K562 (cell line): ENCODE measurements around the gene CRKL. TPM values are rescaled to one million over a fixed set of nuclear protein-coding genes. Genes with fewer than 3 reads are reported as not detected.

Experiments
- CEBPZ ChIP-seq: fragments of 150-350 bp; IDR thresholded peaks from 2 replicates; pipeline ENCODE4 v1.6.1; 2014; ENCODE audit warnings: low read depth, mild to moderate bottlenecking, low read length, borderline replicate concordance
- CGGBP1 ChIP-seq: fragments of 250-450 bp; sonication (Bioruptor Pico); IDR thresholded peaks from 2 replicates; pipeline ENCODE4 v1.9.0; 2021; ENCODE audit warnings: mild to moderate bottlenecking
- CHD2 ChIP-seq: IDR thresholded peaks from 2 replicates; pipeline ENCODE4 v1.6.1; 2011; ENCODE audit warnings: low read depth, low read length
- L3MBTL2 ChIP-seq: fragments of 450-650 bp; IDR thresholded peaks from 2 replicates; pipeline ENCODE4 v1.6.1; 2016; ENCODE audit warnings: mild to moderate bottlenecking, moderate library complexity
- MCM5 ChIP-seq: fragments of 450-650 bp; IDR thresholded peaks from 2 replicates; pipeline ENCODE4 v1.6.1; 2016; ENCODE audit warnings: low read depth
- MCM7 ChIP-seq, 2 experiments: fragments of 450-650 bp; IDR thresholded peaks; 2 replicates each; pipeline ENCODE4 v1.6.1; 2016 to 2018
- MGA ChIP-seq: fragments of 450-650 bp; IDR thresholded peaks from 2 replicates; pipeline ENCODE4 v1.6.1; 2016; ENCODE audit warnings: mild to moderate bottlenecking, moderate library complexity
- MTF1 ChIP-seq: fragments of 250-450 bp; sonication (Bioruptor Pico); IDR thresholded peaks from 2 replicates; pipeline ENCODE4 v1.9.0; 2021; ENCODE audit warnings: moderate library complexity, mild to moderate bottlenecking, inconsistent platforms, borderline replicate concordance
- PYGO2 ChIP-seq: fragments of 450-650 bp; IDR thresholded peaks from 2 replicates; pipeline ENCODE4 v1.6.1; 2016; ENCODE audit warnings: mild to moderate bottlenecking, missing genetic modification characterization, moderate library complexity, missing compliant biosample characterization
- SPI1 ChIP-seq: IDR thresholded peaks from 2 replicates; pipeline ENCODE4 v1.6.1; 2011; ENCODE audit warnings: low read depth, low read length, control low read depth, borderline replicate concordance
- ZNF311 ChIP-seq: fragments of 250-450 bp; sonication (Bioruptor Pico); IDR thresholded peaks from 2 replicates; pipeline ENCODE4 v1.4.0; 2020; ENCODE audit warnings: mild to moderate bottlenecking, moderate library complexity
- polyA plus RNA-seq, 8 experiments: library from polyadenylated mRNA; depleted of rRNA in 4 of 8; stranded (reverse) in 5 of 8; unstranded in 3 of 8; fragments of >200 nt; fragmentation: Nextera tagmentation in 2 of 8; fragmentation: Illumina TruSeq in 1 of 8; extraction: Ambion mirVana in 2 of 8; extraction: Trizol in 1 of 8; gene quantifications; 2 replicates each; pipeline versions ENCODE4 v1.2.1 to v1.2.3, GENCODE V29; 2011 to 2014; ENCODE audit warnings: inconsistent platforms in 1 of 8, missing spikeins in 1 of 8
- total RNA-seq, 7 experiments: library from RNA; depleted of rRNA in 6 of 7; stranded (reverse); fragments of >200 nt in 6 of 7; fragmentation: Illumina TruSeq in 2 of 7; extraction: Trizol in 2 of 7; gene quantifications; 2 replicates each; pipeline versions ENCODE4 v1.2.1 to v1.2.3, GENCODE V29; 2011 to 2021; ENCODE audit warnings: low replicate concordance in 1 of 7

CRKL gene
- total and polyA plus RNA-seq, 9 of the 15 experiments (the other 6 are each of a cell fraction or from before 2014, with no cell fraction given), result 100 to 263 (median 124) TPM

- TF ChIP-seq MCM5, result peak; percentile 83; the same call in 1 of the 2 replicates
- no peak for TF ChIP-seq PYGO2 (tag)
- TF ChIP-seq MTF1 (CRISPR knock-in tag), result 0 out of 2 replicates have a peak, but pooled peaks have one; percentile 26
- no peak for TF ChIP-seq L3MBTL2
- no peak for TF ChIP-seq ZNF311 (CRISPR knock-in tag)
- TF ChIP-seq CEBPZ, result 0 out of 2 replicates have a peak, but pooled peaks have one; percentile 5
- 0 out of 2 replicates have a peak, but pooled peaks have one; percentile 6 for TF ChIP-seq SPI1
- TF ChIP-seq MGA, result no peak
- TF ChIP-seq CGGBP1 (CRISPR knock-in tag), result no peak
- no peak for TF ChIP-seq CHD2
- TF ChIP-seq MCM7 (IDR thresholded peaks at IDR 0.05), result peak; percentile 8 to 88; a peak in 2 of 4 replicates
These were observed 58.5 kb downstream of the CRKL start (continued) for GRCh38 chr22:20975541-20976290.
